Mesendoderm (in vitro differentiated cells): ENCODE measurements around the gene GPR156.

Source experiments
- DNase-seq: peaks from one replicate; pipeline ENCODE4 v3.0.0; 2013
- H2AK5ac ChIP-seq: 2 replicates; pipeline ENCODE4 v1.6.1; 2013; ENCODE audit warnings: low read length, inconsistent platforms
- H2BK120ac ChIP-seq: 2 replicates; pipeline ENCODE4 v1.6.1; 2013; ENCODE audit warnings: low read depth, mild to moderate bottlenecking, low read length, moderate library complexity, mixed read lengths
- H2BK15ac ChIP-seq: replicated peaks from 2 replicates; pipeline ENCODE4 v1.6.1; 2013; ENCODE audit warnings: low read depth, mild to moderate bottlenecking, moderate library complexity
- H2BK5ac ChIP-seq: 2 replicates; pipeline ENCODE4 v1.6.1; 2013; ENCODE audit warnings: low read length, inconsistent platforms
- H3K18ac ChIP-seq: 2 replicates; pipeline ENCODE4 v1.6.1; 2013; ENCODE audit warnings: mild to moderate bottlenecking, low read length, mixed read lengths
- H3K23ac ChIP-seq: one replicate; pipeline ENCODE4 v1.6.1; 2013; ENCODE audit warnings: low read length
- H3K27ac ChIP-seq: 2 replicates; pipeline ENCODE4 v1.5.1; 2013; ENCODE audit warnings: low read depth, mild to moderate bottlenecking, inconsistent platforms, low read length, moderate library complexity
- H3K27me3 ChIP-seq: 2 replicates; pipeline ENCODE4 v1.6.1; 2013; ENCODE audit warnings: low read length, control low read depth, mild to moderate bottlenecking, inconsistent platforms; ENCODE audit not compliant: insufficient read depth, poor library complexity
- H3K36me3 ChIP-seq: 2 replicates; pipeline ENCODE4 v1.6.1; 2013; ENCODE audit warnings: low read length, inconsistent platforms; ENCODE audit not compliant: control insufficient read depth, insufficient read depth
- H3K4ac ChIP-seq: one replicate; pipeline ENCODE4 v1.6.1; 2013; ENCODE audit warnings: low read depth, mild to moderate bottlenecking, low read length, moderate library complexity
- H3K4me1 ChIP-seq: 2 replicates; pipeline ENCODE4 v1.6.1; 2013; ENCODE audit warnings: low read depth, low read length, inconsistent platforms; ENCODE audit not compliant: control insufficient read depth
- H3K4me2 ChIP-seq: 2 replicates; pipeline ENCODE4 v1.6.1; 2013; ENCODE audit warnings: low read length
- H3K4me3 ChIP-seq: 2 replicates; pipeline ENCODE4 v1.5.1; 2013; ENCODE audit warnings: mild to moderate bottlenecking, low read length
- H3K56ac ChIP-seq: one replicate; pipeline ENCODE4 v1.6.1; 2013; ENCODE audit warnings: low read length
- H3K79me1 ChIP-seq: 2 replicates; pipeline ENCODE4 v1.6.1; 2013; ENCODE audit warnings: low read length, inconsistent platforms
- H3K79me2 ChIP-seq: 2 replicates; pipeline ENCODE4 v1.6.1; 2013; ENCODE audit warnings: mild to moderate bottlenecking, low read length; ENCODE audit not compliant: control insufficient read depth, insufficient read depth
- H3K9ac ChIP-seq: 2 replicates; pipeline ENCODE4 v1.6.1; 2013; ENCODE audit warnings: low read length, inconsistent platforms
- H4K5ac ChIP-seq: one replicate; pipeline ENCODE4 v1.6.1; 2013; ENCODE audit warnings: low read length
- H4K8ac ChIP-seq: one replicate; pipeline ENCODE4 v1.6.1; 2013; ENCODE audit warnings: low read depth, mild to moderate bottlenecking, control low read depth, low read length, moderate library complexity
- WGBS: extraction: QIAGEN DNeasy Blood & Tissue Kit; methylation state at CpG from one replicate; pipeline ENCODE4 v1.1.7; 2013; ENCODE audit warnings: low lambda C conversion rate, missing lambda C conversion rate; ENCODE audit not compliant: insufficient coverage; ENCODE audit errors: extremely low coverage; 5-methylcytosine and 5-hydroxymethylcytosine counted together

GPR156 gene

DNA sequence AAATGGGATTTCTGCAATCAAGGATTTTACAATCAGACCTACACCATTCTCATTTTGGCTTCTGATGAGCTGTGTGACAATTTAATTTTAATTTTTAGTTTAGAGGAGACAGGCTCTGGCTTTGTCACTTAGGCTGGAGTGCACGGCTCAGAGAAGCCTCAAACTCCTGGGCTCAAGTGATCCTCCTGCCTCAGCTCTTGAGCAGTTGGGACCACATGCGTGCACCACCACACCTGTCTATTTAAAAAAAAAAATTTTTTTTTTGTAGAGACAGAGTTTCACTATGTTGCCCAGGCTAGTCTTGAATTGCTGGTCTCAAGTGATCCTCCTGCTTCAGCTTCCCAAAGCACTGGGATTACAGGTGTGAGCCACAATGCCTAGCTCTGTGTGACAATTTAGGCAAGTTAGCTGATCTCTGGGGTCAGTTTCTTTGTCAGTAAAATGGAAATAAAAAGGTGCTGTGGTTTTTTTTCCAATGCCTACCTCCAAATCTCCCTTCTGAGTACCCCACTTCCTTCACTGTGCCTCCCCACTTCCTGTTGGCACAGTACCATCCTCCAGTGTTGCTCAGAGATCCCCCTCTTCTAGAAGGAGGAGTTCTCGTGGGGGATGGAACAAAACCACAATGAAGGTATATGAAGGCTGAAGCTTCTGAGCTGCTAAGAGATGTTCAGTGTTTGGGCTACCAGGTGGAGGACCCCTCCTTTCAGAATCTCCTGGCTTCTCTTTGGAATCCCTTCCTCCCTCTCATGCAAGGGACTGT lies 136.7 kb downstream of the GPR156 start:
- no peak overlapping the region for H4K5ac ChIP-seq
- H3K27me3 ChIP-seq, result no peaks in the 10 kb centered on the region
- no peaks in the 10 kb centered on the region for H3K79me1 ChIP-seq
- H4K8ac ChIP-seq, result no peak overlapping the region
- H2BK120ac ChIP-seq, result no peak overlapping the region
- H3K79me2 ChIP-seq, result no peaks in the 10 kb centered on the region
- WGBS, result no CpG with 5 or more reads among the region's 3 CpGs
- no peak overlapping the region for H3K23ac ChIP-seq
- DNase-seq, result no peak
- peak overlapping the region; percentile 54 for H3K56ac ChIP-seq
- no peak overlapping the region for H3K9ac ChIP-seq
- no peak overlapping the region for H3K18ac ChIP-seq
- peaks cover 12% of the 10 kb centered on the region for H3K4me1 ChIP-seq
- no peak overlapping the region for H2BK15ac ChIP-seq
- no peak overlapping the region for H3K4me2 ChIP-seq
- no peak overlapping the region for H3K27ac ChIP-seq
- no peak overlapping the region for H2AK5ac ChIP-seq
- H3K36me3 ChIP-seq, result no peaks in the 10 kb centered on the region
- H3K4ac ChIP-seq, result no peak overlapping the region
- no peak overlapping the region for H2BK5ac ChIP-seq
- H3K4me3 ChIP-seq, result no peak overlapping the region

DNA sequence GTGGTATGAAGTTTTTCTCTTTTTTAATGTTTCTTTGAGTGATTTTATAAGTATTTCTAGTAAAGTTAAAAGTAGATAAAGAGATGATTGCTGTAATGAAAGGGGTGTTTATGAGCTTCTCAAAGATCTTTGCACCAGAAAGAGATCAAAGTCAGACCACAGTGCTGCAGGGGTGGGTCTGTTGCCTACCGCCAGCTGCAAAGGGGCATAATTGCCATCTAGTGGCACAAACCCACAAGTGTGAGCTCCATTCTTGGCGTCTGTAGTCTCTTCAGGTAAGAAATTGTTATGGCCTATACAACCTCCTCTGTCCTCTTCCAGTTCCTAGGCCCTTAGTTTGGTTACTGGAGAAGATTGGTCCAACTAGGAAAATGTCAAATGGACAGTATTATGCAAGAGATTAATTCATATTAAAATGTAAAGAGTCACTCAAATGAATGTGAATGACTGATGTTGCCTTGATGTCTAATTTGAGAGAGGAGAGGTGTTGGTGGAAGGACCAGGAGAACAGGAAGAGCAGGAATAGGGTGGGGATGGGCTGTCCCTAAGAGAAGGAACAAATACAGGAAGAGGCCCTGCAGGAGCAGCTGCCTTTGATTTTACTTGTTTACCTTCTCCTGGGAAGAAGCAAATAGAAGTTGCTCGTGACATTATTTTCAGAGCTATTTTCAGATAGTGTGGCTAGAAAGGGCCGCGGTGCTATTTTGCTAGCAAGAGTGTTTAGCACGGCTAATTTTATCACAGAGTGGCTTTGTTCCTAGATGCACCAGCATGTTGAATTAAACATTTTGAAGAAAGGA lies 137.8 kb downstream of the GPR156 start:
- Histone ChIP-seq H3K79me1 (no peaks in the 10 kb centered on the region), H3K4ac (peak overlapping the region; percentile 48), H4K5ac (no peak overlapping the region), H2BK15ac (no peak overlapping the region), H3K9ac (no peak overlapping the region), H3K23ac (no peak overlapping the region), H3K4me3 (no peak overlapping the region), H3K4me1 (peaks cover 12% of the 10 kb centered on the region), H3K18ac (peak overlapping the region; percentile 20), H4K8ac (no peak overlapping the region), H3K36me3 (no peaks in the 10 kb centered on the region), H3K27me3 (no peaks in the 10 kb centered on the region), H2BK5ac (no peak overlapping the region), H3K27ac (no peak overlapping the region), H3K4me2 (no peak overlapping the region), H3K79me2 (no peaks in the 10 kb centered on the region), H2AK5ac (no peak overlapping the region), H3K56ac (peak overlapping the region; percentile 42), H2BK120ac (no peak overlapping the region)
- peak; percentile 58 for DNase-seq
- WGBS, result no CpG with 5 or more reads among the region's 6 CpGs

DNA sequence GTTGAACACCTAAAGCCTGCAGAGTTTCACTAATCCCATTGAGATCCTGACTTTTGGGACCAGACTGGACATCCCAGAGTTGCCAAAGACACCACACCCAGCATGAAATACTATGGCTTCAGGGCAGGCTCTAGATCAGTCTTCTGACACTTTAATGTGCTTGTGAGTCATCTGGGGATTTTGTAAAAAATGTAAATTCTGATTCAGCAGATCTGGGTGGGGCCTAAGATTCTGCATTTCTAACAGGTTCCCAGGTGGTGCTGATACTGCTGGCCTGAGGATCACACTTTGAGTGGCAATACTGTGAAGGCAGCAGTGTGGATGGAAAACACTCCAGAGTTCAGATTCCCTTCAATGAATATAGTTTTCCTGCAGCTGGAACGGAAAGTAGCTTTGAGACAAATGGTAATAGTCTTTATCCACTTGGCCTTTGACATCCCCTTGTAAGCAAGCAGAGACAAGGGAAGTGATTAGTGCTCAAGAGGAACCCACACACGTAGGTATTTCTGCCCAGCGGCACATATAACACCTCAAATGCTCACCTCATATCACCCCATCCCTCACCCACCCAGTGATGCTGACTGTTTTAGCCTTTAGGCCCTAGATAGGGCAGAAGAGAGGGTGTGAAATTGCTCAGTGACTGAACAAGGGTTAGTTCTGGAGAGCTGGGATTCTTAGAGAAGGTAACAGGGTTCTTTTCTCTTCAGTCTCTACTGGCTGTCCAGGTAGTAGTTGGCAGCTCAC lies 139.3 kb downstream of the GPR156 start:
- peak overlapping the region; percentile 65 for H2AK5ac ChIP-seq
- no peak overlapping the region for H3K9ac ChIP-seq
- H3K27ac ChIP-seq, result no peak overlapping the region
- H2BK15ac ChIP-seq, result no peak overlapping the region
- peaks cover 12% of the 10 kb centered on the region for H3K4me1 ChIP-seq
- no peak overlapping the region for H4K8ac ChIP-seq
- H3K18ac ChIP-seq, result no peak overlapping the region
- peak; percentile 37 for DNase-seq
- no peaks in the 10 kb centered on the region for H3K27me3 ChIP-seq
- H2BK120ac ChIP-seq, result no peak overlapping the region
- H2BK5ac ChIP-seq, result no peak overlapping the region
- no peaks in the 10 kb centered on the region for H3K79me2 ChIP-seq
- no peaks in the 10 kb centered on the region for H3K79me1 ChIP-seq
- no CpG with 5 or more reads among the region's 3 CpGs for WGBS
- H3K4ac ChIP-seq, result no peak overlapping the region
- no peak overlapping the region for H3K23ac ChIP-seq
- no peak overlapping the region for H3K4me2 ChIP-seq
- H4K5ac ChIP-seq, result no peak overlapping the region
- H3K56ac ChIP-seq, result peak overlapping the region; percentile 15
- H3K4me3 ChIP-seq, result no peak overlapping the region
- no peaks in the 10 kb centered on the region for H3K36me3 ChIP-seq

DNA sequence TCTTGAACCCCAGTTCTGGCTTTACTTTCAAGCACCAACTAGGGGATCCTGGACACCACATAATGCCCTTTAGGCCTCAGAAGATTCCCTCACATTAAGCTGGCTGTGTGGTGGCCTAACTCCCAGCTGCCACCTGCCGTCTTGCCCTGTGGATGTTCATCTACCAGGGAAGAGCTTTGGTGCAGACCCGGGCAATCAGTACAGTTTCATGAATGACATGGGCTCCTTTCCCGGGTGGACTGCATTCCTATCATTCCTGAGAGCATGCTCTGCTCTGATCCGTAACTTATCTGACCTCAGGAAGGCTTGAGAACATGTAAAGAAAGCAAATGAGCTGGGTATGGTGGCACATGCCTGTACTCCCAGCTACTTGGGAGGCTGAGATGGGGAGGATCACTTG lies 140.8 kb downstream of the GPR156 start:
- Histone ChIP-seq H3K56ac (no peak overlapping the region), H4K5ac (no peak overlapping the region), H3K27me3 (no peaks in the 10 kb centered on the region), H3K4me2 (no peak overlapping the region), H3K9ac (no peak overlapping the region), H3K4me3 (no peak overlapping the region), H3K79me2 (no peaks in the 10 kb centered on the region), H2BK15ac (no peak overlapping the region), H4K8ac (no peak overlapping the region), H3K27ac (no peak overlapping the region), H3K23ac (no peak overlapping the region), H3K4me1 (peaks cover 12% of the 10 kb centered on the region), H3K4ac (no peak overlapping the region), H2BK120ac (no peak overlapping the region), H3K18ac (no peak overlapping the region), H2AK5ac (no peak overlapping the region), H2BK5ac (no peak overlapping the region), H3K36me3 (no peaks in the 10 kb centered on the region), H3K79me1 (no peaks in the 10 kb centered on the region)
- DNase-seq, result peak; percentile 79
- no CpG with 5 or more reads among the region's 4 CpGs for WGBS

DNA sequence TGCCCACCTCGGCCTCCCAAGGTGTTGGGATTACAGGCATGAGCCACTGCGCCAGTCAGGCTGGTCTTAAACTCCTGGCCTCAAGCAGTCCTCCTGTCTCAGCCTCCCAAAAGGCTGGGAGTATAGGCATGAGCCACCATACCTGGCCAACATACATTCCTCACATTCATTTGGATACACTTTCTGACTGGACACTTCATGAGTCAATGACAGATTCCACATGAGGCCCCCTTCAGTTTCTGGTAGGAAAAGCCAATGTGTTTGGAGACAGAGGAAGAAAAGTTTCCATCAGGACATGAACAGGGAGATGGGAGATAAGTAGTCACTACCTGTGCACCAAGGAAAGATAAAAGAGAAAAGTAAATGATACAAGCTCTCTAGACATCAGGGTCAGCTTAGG lies 141.3 kb downstream of the GPR156 start:
- Histone ChIP-seq H3K79me1 (no peaks in the 10 kb centered on the region), H3K4ac (no peak overlapping the region), H3K27ac (no peak overlapping the region), H4K5ac (no peak overlapping the region), H3K56ac (no peak overlapping the region), H2BK5ac (no peak overlapping the region), H4K8ac (no peak overlapping the region), H3K4me1 (peaks cover 12% of the 10 kb centered on the region), H3K23ac (no peak overlapping the region), H3K27me3 (no peaks in the 10 kb centered on the region), H3K4me2 (no peak overlapping the region), H3K18ac (no peak overlapping the region), H2BK15ac (no peak overlapping the region), H3K4me3 (no peak overlapping the region), H3K36me3 (no peaks in the 10 kb centered on the region), H3K9ac (no peak overlapping the region), H2AK5ac (no peak overlapping the region), H3K79me2 (no peaks in the 10 kb centered on the region), H2BK120ac (no peak overlapping the region)
- WGBS, result no CpG with 5 or more reads among the region's 2 CpGs
- DNase-seq, result no peak
